GM19463 (cell line): ENCODE data around the gene TUB.

Source experiments
- ATAC-seq: cut with Tn5 transposase; IDR thresholded peaks from one replicate; pipeline ENCODE4 v1.9.1; 2021; ENCODE audit warnings: mild to moderate bottlenecking, moderate library complexity; ENCODE audit not compliant: unreplicated experiment

The TUB gene

GRCh38 chr11:8089791-8090510 is 8.9 kb downstream of the TUB start:
- no peak for ATAC-seq

- no peak for ATAC-seq
These were observed 9.7 kb downstream of the TUB start for GRCh38 chr11:8090756-8091155.

- no peak for ATAC-seq
These were observed 10.7 kb downstream of the TUB start for GRCh38 chr11:8091721-8092120.

GRCh38 chr11:8092587-8093424 is 11.8 kb downstream of the TUB start:
- ATAC-seq, result peak; percentile 87

GRCh38 chr11:8093931-8094575 is 13.0 kb downstream of the TUB start:
- no peak for ATAC-seq

- no peak for ATAC-seq
These were observed 13.6 kb downstream of the TUB start for GRCh38 chr11:8094656-8095055.

GRCh38 chr11:8095371-8095770 is 14.4 kb downstream of the TUB start:
- no peak for ATAC-seq

GRCh38 chr11:8095806-8096522 is 15.0 kb downstream of the TUB start:
- ATAC-seq, result no peak

- ATAC-seq, result no peak
These were observed 15.6 kb downstream of the TUB start for GRCh38 chr11:8096575-8096974.

GRCh38 chr11:8097062-8097461 is 16.1 kb downstream of the TUB start:
- ATAC-seq, result no peak

GRCh38 chr11:8097468-8097867 is 16.5 kb downstream of the TUB start:
- no peak for ATAC-seq

GRCh38 chr11:8097926-8098325 is 16.9 kb downstream of the TUB start:
- ATAC-seq, result no peak

- no peak for ATAC-seq
These were observed 17.4 kb downstream of the TUB start for GRCh38 chr11:8098361-8098760.

GRCh38 chr11:8098879-8099278 is 17.9 kb downstream of the TUB start:
- ATAC-seq, result no peak

- ATAC-seq, result peak; percentile 85
These were observed 18.4 kb downstream of the TUB start for GRCh38 chr11:8099291-8099899.

- ATAC-seq, result no peak
These were observed 19.1 kb downstream of the TUB start for GRCh38 chr11:8100158-8100557.

- ATAC-seq, result no peak
These were observed 19.6 kb downstream of the TUB start for GRCh38 chr11:8100605-8101004.

GRCh38 chr11:8101421-8101820 is 20.4 kb downstream of the TUB start:
- ATAC-seq, result no peak

GRCh38 chr11:8102296-8102915 is 21.4 kb downstream of the TUB start:
- ATAC-seq, result no peak

GRCh38 chr11:8102965-8103364 is 22.0 kb downstream of the TUB start:
- ATAC-seq, result no peak
